IMR-90 (cell line): ENCODE results near the gene GBP7.

Source experiments
- BHLHE40 ChIP-seq: fragments of 150-350 bp; IDR thresholded peaks from 2 replicates; pipeline ENCODE4 v1.6.1; 2016; ENCODE audit warnings: mild to moderate bottlenecking, low read depth, low read length
- CEBPB ChIP-seq: IDR thresholded peaks from 2 replicates; pipeline ENCODE4 v1.6.1; 2012; ENCODE audit warnings: low read depth, low read length, improper control_type of control experiment
- CHD1 ChIP-seq: IDR thresholded peaks from 2 replicates; pipeline ENCODE4 v1.6.1; 2012; ENCODE audit warnings: low read depth, low read length, improper control_type of control experiment
- CTCF ChIP-seq: conservative IDR thresholded peaks from 2 replicates; pipeline ENCODE4 v1.5.1; 2012; ENCODE audit warnings: mild to moderate bottlenecking, low read depth, low read length, improper control_type of control experiment
- FOS ChIP-seq: fragments of 150-350 bp; IDR thresholded peaks from 2 replicates; pipeline ENCODE4 v1.6.1; 2016; ENCODE audit warnings: low read depth, low read length
- MAZ ChIP-seq: IDR thresholded peaks from 2 replicates; pipeline ENCODE4 v1.6.1; 2012; ENCODE audit warnings: low read depth, mild to moderate bottlenecking, low read length, improper control_type of control experiment, moderate library complexity, borderline replicate concordance
- MXI1 ChIP-seq: IDR thresholded peaks from 2 replicates; pipeline ENCODE4 v1.6.1; 2012; ENCODE audit warnings: low read depth, mild to moderate bottlenecking, low read length, moderate library complexity, borderline replicate concordance
- NFE2L2 ChIP-seq: fragments of 150-350 bp; IDR thresholded peaks from 2 replicates; pipeline ENCODE4 v1.6.1; 2016; ENCODE audit warnings: low read depth, mild to moderate bottlenecking, low read length
- POLR2A ChIP-seq: IDR thresholded peaks from 2 replicates; pipeline ENCODE4 v1.6.1; 2012; ENCODE audit warnings: mild to moderate bottlenecking, low read depth, low read length
- RFX5 ChIP-seq: IDR thresholded peaks from 2 replicates; pipeline ENCODE4 v1.8.0; 2012; ENCODE audit warnings: low read depth, mild to moderate bottlenecking, low read length, moderate library complexity
- SMC3 ChIP-seq: fragments of 150-350 bp; IDR thresholded peaks from 2 replicates; pipeline ENCODE4 v1.6.1; 2016; ENCODE audit warnings: low read depth, mild to moderate bottlenecking, antibody characterized with exemption, low read length, moderate library complexity
- TF ChIP-seq, protein P1 (sequence below): fragments of 150-350 bp; IDR thresholded peaks from 2 replicates; pipeline ENCODE4 v1.6.1; 2017; ENCODE audit warnings: mild to moderate bottlenecking, antibody characterized with exemption, low read length, low read depth

- peak; percentile 72 for TF ChIP-seq CTCF
- TF ChIP-seq POLR2A = no peak
- no peak for TF ChIP-seq NFE2L2
- TF ChIP-seq RFX5 = no peak
- TF ChIP-seq MAZ = no peak
- TF ChIP-seq CEBPB = no peak
- no peak for TF ChIP-seq CHD1
- TF ChIP-seq FOS = no peak
- peak; percentile 58 for TF ChIP-seq SMC3
- TF ChIP-seq BHLHE40 = no peak
- TF ChIP-seq MXI1 = no peak
- TF ChIP-seq, protein P1, sequence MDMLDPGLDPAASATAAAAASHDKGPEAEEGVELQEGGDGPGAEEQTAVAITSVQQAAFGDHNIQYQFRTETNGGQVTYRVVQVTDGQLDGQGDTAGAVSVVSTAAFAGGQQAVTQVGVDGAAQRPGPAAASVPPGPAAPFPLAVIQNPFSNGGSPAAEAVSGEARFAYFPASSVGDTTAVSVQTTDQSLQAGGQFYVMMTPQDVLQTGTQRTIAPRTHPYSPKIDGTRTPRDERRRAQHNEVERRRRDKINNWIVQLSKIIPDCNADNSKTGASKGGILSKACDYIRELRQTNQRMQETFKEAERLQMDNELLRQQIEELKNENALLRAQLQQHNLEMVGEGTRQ = no peak
Observed at GRCh38 chr1:89085781-89086180, 90.0 kb downstream of the GBP7 start.
